Caco-2 (cell line): Measurements from ENCODE around the gene ZFHX2. TPM values are rescaled to one million over a fixed set of nuclear protein-coding genes. Genes with fewer than 3 reads are reported as not detected.

Experiments
- BruUV-seq: library from RNA; stranded (reverse); fragments of 400-500 nt; replicated peaks from 2 replicates; lab custom pipeline; 2021; lab: Mats Ljungman, UMichigan
- CTCF ChIA-PET: fragments of 300-600 bp; sonication (Branson Sonifier 250); formaldehyde crosslinking; loops from one replicate; lab custom pipeline; 2022; ENCODE audit warnings: antibody characterized with exemption; lab: Charles Lee
- POLR2A ChIA-PET: fragments of 300-600 bp; sonication (Branson Sonifier 250); formaldehyde crosslinking; loops from one replicate; lab custom pipeline; 2022; ENCODE audit warnings: antibody characterized with exemption; lab: Charles Lee
- DNase-seq, 2 experiments: peaks; one replicate each; pipeline versions ENCODE4 v3.0.0 to v3.0.0-alpha.2; 2020 to 2022
- H3K27me3 ChIP-seq: replicated peaks from 2 replicates; pipeline ENCODE4 v1.6.0; 2011; ENCODE audit warnings: low read length; ENCODE audit not compliant: control insufficient read depth, insufficient read depth
- H3K36me3 ChIP-seq: 2 replicates; pipeline ENCODE4 v1.5.1; 2011; ENCODE audit warnings: low read length; ENCODE audit not compliant: control insufficient read depth, insufficient read depth
- H3K4me1 ChIP-seq: fragments of 250-450 bp; sonication (Bioruptor Pico); 2 replicates; pipeline ENCODE4 v1.5.1; 2020; ENCODE audit warnings: mild to moderate bottlenecking
- H3K4me3 ChIP-seq: 2 replicates; pipeline ENCODE4 v1.5.1; 2011; ENCODE audit warnings: low read depth, mild to moderate bottlenecking, control low read depth, low read length
- H3K9me3 ChIP-seq: fragments of 250-450 bp; sonication (Bioruptor Pico); 2 replicates; pipeline ENCODE4 v1.5.1; 2020; ENCODE audit warnings: mild to moderate bottlenecking, moderate library complexity
- H3K27ac Mint-ChIP-seq: one replicate; pipeline ENCODE4 v1.8.0; 2022; ENCODE audit warnings: mixed read lengths; ENCODE audit not compliant: unreplicated experiment
- H3K27me3 Mint-ChIP-seq: one replicate; pipeline ENCODE4 v1.8.0; 2022; ENCODE audit warnings: mixed read lengths; ENCODE audit not compliant: insufficient read depth, unreplicated experiment
- H3K36me3 Mint-ChIP-seq: one replicate; pipeline ENCODE4 v1.8.0; 2022; ENCODE audit warnings: mild to moderate bottlenecking, mixed read lengths; ENCODE audit not compliant: insufficient read depth, unreplicated experiment
- H3K4me1 Mint-ChIP-seq: one replicate; pipeline ENCODE4 v1.8.0; 2022; ENCODE audit warnings: low read depth, mixed read lengths; ENCODE audit not compliant: unreplicated experiment
- H3K4me3 Mint-ChIP-seq: one replicate; pipeline ENCODE4 v1.8.0; 2022; ENCODE audit warnings: mild to moderate bottlenecking, moderate library complexity, mixed read lengths; ENCODE audit not compliant: unreplicated experiment
- H3K9me3 Mint-ChIP-seq: one replicate; pipeline ENCODE4 v1.8.0; 2022; ENCODE audit warnings: mixed read lengths; ENCODE audit not compliant: unreplicated experiment
- CTCF ChIP-seq, 2 experiments: fragments of 200-600 bp in 1 of 2; IDR thresholded peaks; 1 replicate in 1 of 2; 2 replicates in 1 of 2; pipeline versions ENCODE4 v1.5.1 to v1.8.0; 2011 to 2022; ENCODE audit warnings: antibody characterized with exemption in 1 of 2, control low read depth in 1 of 2, inconsistent platforms in 1 of 2, low read depth in 1 of 2, low read length in 1 of 2, mild to moderate bottlenecking in 1 of 2, moderate library complexity in 1 of 2; ENCODE audit not compliant: insufficient read depth in 1 of 2, severe bottlenecking in 1 of 2, unreplicated experiment in 1 of 2
- intact Hi-C: fragments of 100-400 bp; cut with micrococcal nuclease; formaldehyde crosslinking; loops from one replicate; pipeline ENCODE4 v1.10.0; 2022; ENCODE audit not compliant: unreplicated experiment
- total RNA-seq: library from RNA; stranded (reverse); gene quantifications from 2 replicates; pipeline ENCODE4 v1.2.3, GENCODE V29; 2022

ZFHX2 gene
- total RNA-seq, 1 experiment from 2014 or later: 1.1 TPM

GRCh38 chr14:23557521-23557920, 6.0 kb upstream of the ZFHX2 start:
- peaks cover 5% of the 10 kb centered on the region for H3K36me3 ChIP-seq
- no peak overlapping the region for H3K4me3 ChIP-seq
- POLR2A ChIA-PET: no interaction called here
- peak overlapping the region; percentile 49 for H3K4me3 Mint-ChIP-seq
- no peak for TF ChIP-seq CTCF (IDR thresholded peaks at IDR 0.05; ENCODE audit: insufficient read depth in 1 of 2, low read depth in 1 of 2, low read length in 1 of 2, severe bottlenecking in 1 of 2, unreplicated experiment in 1 of 2)
- no peaks in the 10 kb centered on the region for H3K27me3 ChIP-seq
- H3K27ac Mint-ChIP-seq: peak overlapping the region; percentile 6
- no peaks in the 10 kb centered on the region for H3K9me3 Mint-ChIP-seq
- CTCF ChIA-PET: interaction anchor here (7.3 kb wide), 1 partner anchor 80 kb away, joined by 50 read pairs; no protein-coding TSS in a partner anchor
- H3K27me3 Mint-ChIP-seq: no peaks in the 10 kb centered on the region
- BruUV-seq: no TSS peak
- no peaks in the 10 kb centered on the region for H3K9me3 ChIP-seq
- DNase-seq: no peak
- H3K4me1 Mint-ChIP-seq: peaks cover 14% of the 10 kb centered on the region
- H3K36me3 Mint-ChIP-seq: peaks cover 42% of the 10 kb centered on the region
- intact Hi-C loops: no loop called here
- 0 out of 2 replicates have a peak, but pooled peaks cover 6% of the 10 kb centered on the region for H3K4me1 ChIP-seq

- H3K4me1 Mint-ChIP-seq: peaks cover 14% of the 10 kb centered on the region
- no peak for DNase-seq
- H3K4me1 ChIP-seq: 0 out of 2 replicates have a peak, but pooled peaks cover 9% of the 10 kb centered on the region
- intact Hi-C loops: no loop called here
- H3K27ac Mint-ChIP-seq: peak overlapping the region; percentile 91
- no TSS peak for BruUV-seq
- H3K27me3 ChIP-seq: no peaks in the 10 kb centered on the region
- no peak for TF ChIP-seq CTCF (IDR thresholded peaks at IDR 0.05; ENCODE audit: insufficient read depth in 1 of 2, low read depth in 1 of 2, low read length in 1 of 2, severe bottlenecking in 1 of 2, unreplicated experiment in 1 of 2)
- peaks cover 4% of the 10 kb centered on the region for H3K36me3 ChIP-seq
- H3K27me3 Mint-ChIP-seq: no peaks in the 10 kb centered on the region
- H3K4me3 Mint-ChIP-seq: peak overlapping the region; percentile 94
- ChIA-PET CTCF (interaction anchor here (7.3 kb wide), 1 partner anchor 79 kb away, joined by 50 read pairs; no protein-coding TSS in a partner anchor), POLR2A (no interaction called here)
- no peaks in the 10 kb centered on the region for H3K9me3 ChIP-seq
- H3K9me3 Mint-ChIP-seq: no peaks in the 10 kb centered on the region
- H3K4me3 ChIP-seq: peak overlapping the region; percentile 97
- peaks cover 41% of the 10 kb centered on the region for H3K36me3 Mint-ChIP-seq
Measured at GRCh38 chr14:23556700-23557440, 5.3 kb upstream of the ZFHX2 start.

GRCh38 chr14:23555882-23556699, 4.5 kb upstream of the ZFHX2 start, which contains the start of gene THTPA:
TSS of gene THTPA (plus strand) at chr14:23556271. CDS start at chr14:23556758, 487 bp downstream.
- intact Hi-C loops: no loop called here
- H3K4me1 Mint-ChIP-seq: peaks cover 14% of the 10 kb centered on the region
- no peaks in the 10 kb centered on the region for H3K27me3 ChIP-seq
- peak; percentile 92 to 94 for DNase-seq
- peaks cover 34% of the 10 kb centered on the region for H3K36me3 Mint-ChIP-seq
- BruUV-seq: TSS peak; percentile 73
- POLR2A ChIA-PET: interaction anchor here (0.6 kb wide), 2 partner anchors 549 to 1567 kb away, joined by 4 to 5 read pairs; no protein-coding TSS in a partner anchor
- 0 out of 2 replicates have a peak, but pooled peaks cover 11% of the 10 kb centered on the region for H3K4me1 ChIP-seq
- H3K4me3 Mint-ChIP-seq: peak within 1 kb of the TSS; percentile 94
- no peaks in the 10 kb centered on the region for H3K9me3 Mint-ChIP-seq
- TF ChIP-seq CTCF (IDR thresholded peaks at IDR 0.05; ENCODE audit: insufficient read depth in 1 of 2, low read depth in 1 of 2, low read length in 1 of 2, severe bottlenecking in 1 of 2, unreplicated experiment in 1 of 2): no peak
- H3K4me3 ChIP-seq: peak within 1 kb of the TSS; percentile 97
- no peaks in the 10 kb centered on the region for H3K27me3 Mint-ChIP-seq
- H3K9me3 ChIP-seq: no peaks in the 10 kb centered on the region
- H3K27ac Mint-ChIP-seq: peak within 1 kb of the TSS; percentile 91
- CTCF ChIA-PET: interaction anchor here (1.2 kb wide), 1 partner anchor 77 kb away, joined by 5 read pairs; no protein-coding TSS in a partner anchor
- H3K36me3 ChIP-seq: peaks cover 3% of the 10 kb centered on the region
